GM18502 (cell line): Measurements from ENCODE around the gene DDR2.
A peak's percentile ranks its signal among the peaks of the same experiment; 100 is the strongest.
"Not testable (repeated sequence)": the region's sequence is repeated elsewhere in the genome, so short reads cannot be mapped to it uniquely, and the experiment has no call there.

Experiments
- ATAC-seq: cut with Tn5 transposase; IDR thresholded peaks from one replicate; pipeline ENCODE4 v1.9.1; 2021; ENCODE audit warnings: mild to moderate bottlenecking; ENCODE audit not compliant: unreplicated experiment, poor library complexity

The DDR2 gene

GRCh38 chr1:162812357-162812756 is 180.1 kb downstream of the DDR2 start:
- not testable (repeated sequence) for ATAC-seq

GRCh38 chr1:162818136-162818535 is 185.9 kb downstream of the DDR2 start:
- not testable (repeated sequence) for ATAC-seq

- not testable (repeated sequence) for ATAC-seq
These were observed 186.4 kb downstream of the DDR2 start for GRCh38 chr1:162818666-162819065.

GRCh38 chr1:162822391-162823200 is 190.3 kb downstream of the DDR2 start:
- ATAC-seq: no peak

- ATAC-seq: no peak
These were observed 191.0 kb downstream of the DDR2 start for GRCh38 chr1:162823231-162823630.

GRCh38 chr1:162823771-162824525 is 191.7 kb downstream of the DDR2 start:
- ATAC-seq: no peak

- no peak for ATAC-seq
These were observed 197.0 kb downstream of the DDR2 start for GRCh38 chr1:162829268-162829667.

GRCh38 chr1:162832470-162832869 is 200.2 kb downstream of the DDR2 start:
- ATAC-seq: no peak

GRCh38 chr1:162835157-162835899 is 203.1 kb downstream of the DDR2 start:
- peak; percentile 95 for ATAC-seq
